K562 (cell line): ENCODE results near the gene KLHL14. TPM values are rescaled to one million over a fixed set of nuclear protein-coding genes. Genes with fewer than 3 reads are reported as not detected.

Experiments
- ATAC-seq: fragments of 200-7000 bp; cut with Tn5 transposase; 3 replicates; pipeline ENCODE4 v1.9.1; 2020; ENCODE audit warnings: moderate library complexity
- BruUV-seq: library from RNA; stranded (reverse); fragments of 400-500 nt; replicated peaks from 2 replicates; lab custom pipeline; 2021; lab: Mats Ljungman, UMichigan
- CTCF ChIA-PET: fragments of 300-600 bp; formaldehyde crosslinking; extraction: SDS; loops from one replicate; lab custom pipeline; 2021; ENCODE audit warnings: low intra/inter-chr PET ratio; lab: Yijun Ruan, JAX
- POLR2A ChIA-PET: fragments of 300-600, 350-650 bp; sonication (Branson Sonifier 250); formaldehyde crosslinking; extraction: SDS; loops from one replicate; lab custom pipeline; 2021; ENCODE audit warnings: antibody characterized with exemption, inconsistent platforms; lab: Yijun Ruan, JAX
- DNase-seq, 4 experiments: peaks; one replicate each; pipeline versions ENCODE4 v3.0.0 to v3.0.0-alpha.2; 2011 to 2018; ENCODE audit warnings: low spot score in 3 of 4, mixed read lengths in 3 of 4; ENCODE audit errors: extremely low read depth in 1 of 4
- FAIRE-seq: peaks from 2 replicates; lab custom pipeline; 2011; peaks lifted over from hg19 to GRCh38; lab: Jason Lieb, UNC
- H2AFZ ChIP-seq: 2 replicates; pipeline ENCODE4 v1.6.0; 2011; ENCODE audit warnings: low read depth, low read length, control low read depth, inconsistent platforms
- H3K27ac ChIP-seq: fragments of 200-600 bp; 3 replicates; pipeline ENCODE4 v1.8.0; 2011; ENCODE audit warnings: low read depth, mild to moderate bottlenecking, control low read depth, inconsistent platforms, low read length, moderate library complexity, mixed read lengths; ENCODE audit errors: extremely low read depth
- H3K27me3 ChIP-seq, 2 experiments: fragments of 300-600 bp in 1 of 2; 2 replicates in 1 of 2; 3 replicates in 1 of 2; pipeline versions ENCODE4 v1.6.0 to v1.8.0; 2011; ENCODE audit warnings: inconsistent platforms in 2 of 2, low read length in 2 of 2, mild to moderate bottlenecking in 1 of 2, mixed read lengths in 1 of 2, moderate library complexity in 1 of 2; ENCODE audit not compliant: control insufficient read depth in 2 of 2, insufficient read depth in 2 of 2
- H3K36me3 ChIP-seq: fragments of 300-600 bp; 3 replicates; pipeline ENCODE4 v1.8.0; 2011; ENCODE audit warnings: mild to moderate bottlenecking, low read length, inconsistent platforms; ENCODE audit not compliant: control insufficient read depth, insufficient read depth
- H3K4me1 ChIP-seq, 2 experiments: fragments of 200-600 bp in 1 of 2; replicated peaks in 1 of 2; 2 replicates in 1 of 2; 3 replicates in 1 of 2; pipeline versions ENCODE4 v1.5.1 to v1.8.0; 2011; ENCODE audit warnings: inconsistent platforms in 2 of 2, low read length in 2 of 2, mild to moderate bottlenecking in 1 of 2, mixed read lengths in 1 of 2, moderate library complexity in 1 of 2; ENCODE audit not compliant: control insufficient read depth in 2 of 2, insufficient read depth in 2 of 2
- H3K4me2 ChIP-seq: 2 replicates; pipeline ENCODE4 v1.6.1; 2011; ENCODE audit warnings: low read length, control low read depth, inconsistent platforms, mixed read lengths; ENCODE audit not compliant: insufficient read depth
- H3K4me3 ChIP-seq: fragments of 200-600 bp; sonication (generic), shearing (Covaris generic); 2 replicates; pipeline ENCODE4 v1.5.1; 2016; ENCODE audit warnings: control low read depth, inconsistent platforms
- H3K79me2 ChIP-seq: fragments of 200-600 bp; 3 replicates; pipeline ENCODE4 v1.8.0; 2011; ENCODE audit warnings: low read length, inconsistent platforms; ENCODE audit not compliant: control insufficient read depth, insufficient read depth
- H3K9ac ChIP-seq, 2 experiments: 2 replicates each; pipeline versions ENCODE4 v1.6.0 to v1.6.1; 2011; ENCODE audit warnings: low read depth in 2 of 2, low read length in 2 of 2, control low read depth in 1 of 2, inconsistent platforms in 1 of 2, mild to moderate bottlenecking in 1 of 2, mixed read lengths in 1 of 2; ENCODE audit not compliant: insufficient read depth in 1 of 2
- H3K9me1 ChIP-seq: one replicate; pipeline ENCODE4 v1.6.0; 2011; ENCODE audit warnings: inconsistent platforms, mild to moderate bottlenecking, low read length, moderate library complexity; ENCODE audit not compliant: control insufficient read depth, insufficient read depth
- H3K9me3 ChIP-seq: replicated peaks from 2 replicates; pipeline ENCODE4 v1.5.1; 2011; ENCODE audit warnings: low read depth, low read length, inconsistent platforms; ENCODE audit not compliant: control insufficient read depth, insufficient read depth
- H4K20me1 ChIP-seq: replicated peaks from 2 replicates; pipeline ENCODE4 v1.6.1; 2011; ENCODE audit warnings: low read length, inconsistent platforms, mixed read lengths; ENCODE audit not compliant: control insufficient read depth, insufficient read depth
- BDP1 ChIP-seq: IDR thresholded peaks from 3 replicates; pipeline ENCODE4 v1.6.1; 2011; ENCODE audit not compliant: insufficient read length, insufficient read depth
- FOXK2 ChIP-seq, 2 experiments: fragments of 450-650 bp; IDR thresholded peaks in 1 of 2; conservative IDR thresholded peaks in 1 of 2; 2 replicates each; pipeline ENCODE4 v1.6.1; 2016; ENCODE audit warnings: low read depth in 2 of 2, mild to moderate bottlenecking in 1 of 2
- MTA1 ChIP-seq: fragments of 450-650 bp; IDR thresholded peaks from 2 replicates; pipeline ENCODE4 v1.6.1; 2017; ENCODE audit warnings: borderline replicate concordance
- NCOR1 ChIP-seq: fragments of 450-650 bp; IDR thresholded peaks from 2 replicates; pipeline ENCODE4 v1.6.1; 2016; ENCODE audit warnings: mild to moderate bottlenecking, moderate library complexity
- NFATC3 ChIP-seq: fragments of 450-650 bp; IDR thresholded peaks from 2 replicates; pipeline ENCODE4 v1.6.1; 2017; ENCODE audit warnings: mild to moderate bottlenecking
- RHOXF2B ChIP-seq: fragments of 250-450 bp; sonication (Bioruptor Pico); conservative IDR thresholded peaks from 2 replicates; pipeline ENCODE4 v1.5.1; 2021
- SMAD4 ChIP-seq: fragments of 250-450 bp; sonication (Bioruptor Pico); conservative IDR thresholded peaks from 2 replicates; pipeline ENCODE4 v1.8.0; 2021; ENCODE audit warnings: inconsistent platforms, mild to moderate bottlenecking, moderate library complexity
- YBX1 ChIP-seq: fragments of 450-650 bp; IDR thresholded peaks from 2 replicates; pipeline ENCODE4 v1.7.1; 2016; ENCODE audit warnings: mild to moderate bottlenecking
- ZFPM2 ChIP-seq: fragments of 250-450 bp; sonication (Bioruptor Pico); IDR thresholded peaks from 2 replicates; pipeline ENCODE4 v1.5.1; 2022; ENCODE audit warnings: mild to moderate bottlenecking
- ZNF212 ChIP-seq: fragments of 450-650 bp; formaldehyde crosslinking; IDR thresholded peaks from 2 replicates; pipeline ENCODE4 v1.4.0; 2020; ENCODE audit warnings: mild to moderate bottlenecking
- ZNF717 ChIP-seq: fragments of 250-450 bp; sonication (Bioruptor Pico); IDR thresholded peaks from 2 replicates; pipeline ENCODE4 v1.5.0; 2021
- WGBS: fragments of 100-300 bp; shearing (Covaris generic); methylation state at CpG from one replicate; pipeline ENCODE4 v1.1.6; 2016; ENCODE audit warnings: low coverage, mixed read lengths; ENCODE audit not compliant: insufficient coverage; ENCODE audit errors: missing lambda C conversion rate; 5-methylcytosine and 5-hydroxymethylcytosine counted together
- in situ Hi-C: fragments of 300-500 bp; cut with MboI; formaldehyde crosslinking; loops from 4 replicates; pipeline ENCODE4 v1.15.0; 2018; ENCODE audit warnings: inconsistent platforms, mixed read lengths
- intact Hi-C: fragments of 100-400 bp; cut with micrococcal nuclease; formaldehyde crosslinking; loops from 2 replicates; pipeline ENCODE4 v1.14.2; 2022
- polyA plus RNA-seq, 8 experiments: library from polyadenylated mRNA; depleted of rRNA in 4 of 8; stranded (reverse) in 5 of 8; unstranded in 3 of 8; fragments of >200 nt; fragmentation: Nextera tagmentation in 2 of 8; fragmentation: Illumina TruSeq in 1 of 8; extraction: Ambion mirVana in 2 of 8; extraction: Trizol in 1 of 8; gene quantifications; 2 replicates each; pipeline versions ENCODE4 v1.2.1 to v1.2.3, GENCODE V29; 2011 to 2014; ENCODE audit warnings: inconsistent platforms in 1 of 8, missing spikeins in 1 of 8
- total RNA-seq, 7 experiments: library from RNA; depleted of rRNA in 6 of 7; stranded (reverse); fragments of >200 nt in 6 of 7; fragmentation: Illumina TruSeq in 2 of 7; extraction: Trizol in 2 of 7; gene quantifications; 2 replicates each; pipeline versions ENCODE4 v1.2.1 to v1.2.3, GENCODE V29; 2011 to 2021; ENCODE audit warnings: low replicate concordance in 1 of 7
- TF ChIP-seq, protein P1 (sequence below): IDR thresholded peaks from 2 replicates; pipeline ENCODE4 v1.6.1; 2014; ENCODE audit warnings: antibody characterized with exemption
- TF ChIP-seq, protein P2 (sequence below): fragments of 150-350 bp; conservative IDR thresholded peaks from 2 replicates; pipeline ENCODE4 v1.6.1; 2014; ENCODE audit warnings: low read length
- TF ChIP-seq, protein P3 (sequence below): IDR thresholded peaks from 2 replicates; pipeline ENCODE4 v1.6.1; 2012; ENCODE audit warnings: low read depth, low read length, improper control_type of control experiment, borderline replicate concordance
- TF ChIP-seq, protein P4 (sequence below): sonication (generic); formaldehyde crosslinking; IDR thresholded peaks from 2 replicates; pipeline ENCODE4 v1.8.0; 2022; ENCODE audit warnings: mild to moderate bottlenecking, low read depth, missing genetic modification reagents

KLHL14 gene
- total and polyA plus RNA-seq, 9 of the 15 experiments (the other 6 are each of a cell fraction or from before 2014, with no cell fraction given), result not detected

DNA sequence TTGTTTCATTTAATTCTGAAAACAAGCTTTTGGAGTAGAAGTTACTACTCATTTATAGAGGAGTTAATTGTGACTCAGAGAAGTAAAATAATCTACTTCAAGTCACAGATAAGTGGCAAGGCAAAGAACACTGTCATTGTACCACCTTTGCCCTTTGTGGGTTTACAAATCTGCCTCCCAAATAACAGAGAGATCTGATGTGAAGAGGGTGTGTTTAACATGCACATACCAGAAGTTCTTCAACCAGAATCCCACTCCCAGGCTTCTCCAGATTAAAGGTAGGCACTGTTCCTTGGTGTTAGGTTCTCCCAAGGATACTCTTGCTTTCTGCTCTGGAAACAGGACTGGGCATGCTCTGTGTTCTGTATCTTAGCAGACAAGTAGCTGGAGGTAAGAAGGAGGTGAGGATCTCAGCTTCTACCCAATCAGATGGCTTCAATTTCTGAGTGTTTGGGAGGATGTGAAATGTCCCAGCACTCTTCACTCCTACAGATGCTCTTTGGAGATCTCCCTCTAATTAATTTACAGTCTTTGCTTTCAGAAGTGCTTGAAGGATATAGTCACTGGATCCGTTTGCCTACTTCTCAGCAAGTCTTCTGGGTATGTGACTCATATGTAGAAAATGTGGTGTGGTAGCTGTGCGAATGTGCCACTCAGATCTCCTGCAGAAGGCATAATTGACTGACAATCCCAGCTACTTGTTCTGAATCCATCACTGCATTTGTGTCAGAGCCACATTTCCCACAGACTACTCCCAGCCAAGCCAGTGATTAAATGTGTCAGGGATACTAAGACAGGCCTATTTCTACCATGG is 111.1 kb downstream of the KLHL14 start:
- ChIA-PET POLR2A (no interaction called here), CTCF (no interaction called here)
- BruUV-seq, result no TSS peak
- no peak for DNase-seq
- Histone ChIP-seq H3K79me2 (no peaks in the 10 kb centered on the region), H3K4me3 (no peak overlapping the region), H3K27me3 (no peaks in the 10 kb centered on the region), H3K4me2 (no peak overlapping the region), H2AFZ (no peak overlapping the region), H3K9ac (no peak overlapping the region), H3K9me1 (no peaks in the 10 kb centered on the region), H3K9me3 (no peaks in the 10 kb centered on the region; the same call in 1 of the 2 replicates), H3K36me3 (no peaks in the 10 kb centered on the region), H3K27ac (no peak overlapping the region), H3K4me1 (no peaks in the 10 kb centered on the region), H4K20me1 (no peaks in the 10 kb centered on the region)
- in situ Hi-C loops (no loop called here), intact Hi-C loops (no loop called here)
- ATAC-seq, result no peak
- no peak for FAIRE-seq
- WGBS, result 5% methylated on average over 2 of the region's 2 CpGs
- TF ChIP-seq, protein P1, sequence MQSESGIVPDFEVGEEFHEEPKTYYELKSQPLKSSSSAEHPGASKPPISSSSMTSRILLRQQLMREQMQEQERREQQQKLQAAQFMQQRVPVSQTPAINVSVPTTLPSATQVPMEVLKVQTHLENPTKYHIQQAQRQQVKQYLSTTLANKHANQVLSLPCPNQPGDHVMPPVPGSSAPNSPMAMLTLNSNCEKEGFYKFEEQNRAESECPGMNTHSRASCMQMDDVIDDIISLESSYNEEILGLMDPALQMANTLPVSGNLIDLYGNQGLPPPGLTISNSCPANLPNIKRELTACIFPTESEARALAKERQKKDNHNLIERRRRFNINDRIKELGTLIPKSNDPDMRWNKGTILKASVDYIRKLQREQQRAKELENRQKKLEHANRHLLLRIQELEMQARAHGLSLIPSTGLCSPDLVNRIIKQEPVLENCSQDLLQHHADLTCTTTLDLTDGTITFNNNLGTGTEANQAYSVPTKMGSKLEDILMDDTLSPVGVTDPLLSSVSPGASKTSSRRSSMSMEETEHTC, result no peak
- TF ChIP-seq ZNF717 (CRISPR knock-in tag), result no peak
- TF ChIP-seq NFATC3, result no peak
- no peak for TF ChIP-seq SMAD4 (CRISPR knock-in tag)
- TF ChIP-seq, protein P2, sequence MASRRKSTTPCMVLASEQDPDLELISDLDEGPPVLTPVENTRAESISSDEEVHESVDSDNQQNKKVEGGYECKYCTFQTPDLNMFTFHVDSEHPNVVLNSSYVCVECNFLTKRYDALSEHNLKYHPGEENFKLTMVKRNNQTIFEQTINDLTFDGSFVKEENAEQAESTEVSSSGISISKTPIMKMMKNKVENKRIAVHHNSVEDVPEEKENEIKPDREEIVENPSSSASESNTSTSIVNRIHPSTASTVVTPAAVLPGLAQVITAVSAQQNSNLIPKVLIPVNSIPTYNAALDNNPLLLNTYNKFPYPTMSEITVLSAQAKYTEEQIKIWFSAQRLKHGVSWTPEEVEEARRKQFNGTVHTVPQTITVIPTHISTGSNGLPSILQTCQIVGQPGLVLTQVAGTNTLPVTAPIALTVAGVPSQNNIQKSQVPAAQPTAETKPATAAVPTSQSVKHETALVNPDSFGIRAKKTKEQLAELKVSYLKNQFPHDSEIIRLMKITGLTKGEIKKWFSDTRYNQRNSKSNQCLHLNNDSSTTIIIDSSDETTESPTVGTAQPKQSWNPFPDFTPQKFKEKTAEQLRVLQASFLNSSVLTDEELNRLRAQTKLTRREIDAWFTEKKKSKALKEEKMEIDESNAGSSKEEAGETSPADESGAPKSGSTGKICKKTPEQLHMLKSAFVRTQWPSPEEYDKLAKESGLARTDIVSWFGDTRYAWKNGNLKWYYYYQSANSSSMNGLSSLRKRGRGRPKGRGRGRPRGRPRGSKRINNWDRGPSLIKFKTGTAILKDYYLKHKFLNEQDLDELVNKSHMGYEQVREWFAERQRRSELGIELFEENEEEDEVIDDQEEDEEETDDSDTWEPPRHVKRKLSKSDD, result no peak
- no peak for TF ChIP-seq MTA1
- TF ChIP-seq ZFPM2 (CRISPR knock-in tag), result no peak
- TF ChIP-seq, protein P3, sequence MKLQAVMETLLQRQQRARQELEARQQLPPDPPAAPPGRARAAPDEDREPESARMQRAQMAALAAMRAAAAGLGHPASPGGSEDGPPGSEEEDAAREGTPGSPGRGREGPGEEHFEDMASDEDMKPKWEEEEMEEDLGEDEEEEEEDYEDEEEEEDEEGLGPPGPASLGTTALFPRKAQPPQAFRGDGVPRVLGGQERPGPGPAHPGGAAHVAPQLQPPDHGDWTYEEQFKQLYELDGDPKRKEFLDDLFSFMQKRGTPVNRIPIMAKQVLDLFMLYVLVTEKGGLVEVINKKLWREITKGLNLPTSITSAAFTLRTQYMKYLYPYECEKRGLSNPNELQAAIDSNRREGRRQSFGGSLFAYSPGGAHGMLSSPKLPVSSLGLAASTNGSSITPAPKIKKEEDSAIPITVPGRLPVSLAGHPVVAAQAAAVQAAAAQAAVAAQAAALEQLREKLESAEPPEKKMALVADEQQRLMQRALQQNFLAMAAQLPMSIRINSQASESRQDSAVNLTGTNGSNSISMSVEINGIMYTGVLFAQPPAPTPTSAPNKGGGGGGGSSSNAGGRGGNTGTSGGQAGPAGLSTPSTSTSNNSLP, result no peak
- no peak for TF ChIP-seq BDP1
- TF ChIP-seq YBX1, result no peak
- TF ChIP-seq RHOXF2B (CRISPR knock-in tag), result no peak
- TF ChIP-seq ZNF212 (CRISPR knock-in tag), result no peak
- TF ChIP-seq, protein P4, sequence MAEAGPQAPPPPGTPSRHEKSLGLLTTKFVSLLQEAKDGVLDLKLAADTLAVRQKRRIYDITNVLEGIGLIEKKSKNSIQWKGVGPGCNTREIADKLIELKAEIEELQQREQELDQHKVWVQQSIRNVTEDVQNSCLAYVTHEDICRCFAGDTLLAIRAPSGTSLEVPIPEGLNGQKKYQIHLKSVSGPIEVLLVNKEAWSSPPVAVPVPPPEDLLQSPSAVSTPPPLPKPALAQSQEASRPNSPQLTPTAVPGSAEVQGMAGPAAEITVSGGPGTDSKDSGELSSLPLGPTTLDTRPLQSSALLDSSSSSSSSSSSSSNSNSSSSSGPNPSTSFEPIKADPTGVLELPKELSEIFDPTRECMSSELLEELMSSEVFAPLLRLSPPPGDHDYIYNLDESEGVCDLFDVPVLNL (CRISPR knock-in tag), result no peak
- no peak for TF ChIP-seq FOXK2 (conservative IDR thresholded peaks at IDR 0.05 in 1 of 2, IDR thresholded peaks at IDR 0.05 in 1 of 2; ENCODE audit: low read depth in 2 of 2)
- no peak for TF ChIP-seq NCOR1
